NCI-H1694 (cell line): ENCODE data around the gene LRRTM1.

Experiments used
- DNase-seq: peaks from one replicate; lab custom pipeline; 2025; lab: John Stamatoyannopoulos, UW

Gene LRRTM1

GRCh38 chr2:80302314-80303005, 2.1 kb downstream of the LRRTM1 start:
- DNase-seq = no peak

GRCh38 chr2:80302001-80302313, 2.6 kb downstream of the LRRTM1 start:
- no peak for DNase-seq

GRCh38 chr2:80300954-80301353, 3.6 kb downstream of the LRRTM1 start:
- no peak for DNase-seq

GRCh38 chr2:80300346-80300745, 4.2 kb downstream of the LRRTM1 start:
- no peak for DNase-seq

- no peak for DNase-seq
Measured at GRCh38 chr2:80299661-80300060, 4.9 kb downstream of the LRRTM1 start.

GRCh38 chr2:80298954-80299353, 5.6 kb downstream of the LRRTM1 start:
- DNase-seq = no peak

- DNase-seq = no peak
Measured at GRCh38 chr2:80293039-80293438, 11.5 kb downstream of the LRRTM1 start.

GRCh38 chr2:80292474-80292873, 12.1 kb downstream of the LRRTM1 start:
- no peak for DNase-seq

GRCh38 chr2:80291656-80292055, 12.9 kb downstream of the LRRTM1 start:
- no peak for DNase-seq

- peak; percentile 34 for DNase-seq
Measured at GRCh38 chr2:80288576-80288975, 16.0 kb downstream of the LRRTM1 start.

- DNase-seq = no peak
Measured at GRCh38 chr2:80281049-80281448, 23.5 kb downstream of the LRRTM1 start.

GRCh38 chr2:80280598-80280997, 24.0 kb downstream of the LRRTM1 start:
- no peak for DNase-seq

GRCh38 chr2:80269806-80270205, 34.7 kb downstream of the LRRTM1 start:
- DNase-seq = no peak

GRCh38 chr2:80266231-80266630, 38.3 kb downstream of the LRRTM1 start:
- no peak for DNase-seq

- no peak for DNase-seq
Measured at GRCh38 chr2:80259292-80259691, 45.3 kb downstream of the LRRTM1 start.

- no peak for DNase-seq
Measured at GRCh38 chr2:80258793-80259192, 45.8 kb downstream of the LRRTM1 start.

- no peak for DNase-seq
Measured at GRCh38 chr2:80258341-80258740, 46.2 kb downstream of the LRRTM1 start.

GRCh38 chr2:80257450-80257849, 47.1 kb downstream of the LRRTM1 start:
- DNase-seq = no peak

- DNase-seq = no peak
Measured at GRCh38 chr2:80256782-80257167, 47.8 kb downstream of the LRRTM1 start.

GRCh38 chr2:80255918-80256781, 48.4 kb downstream of the LRRTM1 start:
- no peak for DNase-seq

GRCh38 chr2:80252294-80252986, 52.1 kb downstream of the LRRTM1 start:
- no peak for DNase-seq
